Measurements from ENCODE around the gene NDFIP2.

GRCh38 chr13:79492918-79493594 is 12.1 kb downstream of the NDFIP2 start:
- TF ChIP-seq CTCF (IDR thresholded peaks at IDR 0.05) (no peak), POLR2AphosphoS5 (IDR thresholded peaks at IDR 0.05; ENCODE audit: low read depth, low read length) (no peak), TCF7L2 (IDR thresholded peaks at IDR 0.05; ENCODE audit: low read depth, low read length) (no peak)
- TF ChIP-seq, protein P1, sequence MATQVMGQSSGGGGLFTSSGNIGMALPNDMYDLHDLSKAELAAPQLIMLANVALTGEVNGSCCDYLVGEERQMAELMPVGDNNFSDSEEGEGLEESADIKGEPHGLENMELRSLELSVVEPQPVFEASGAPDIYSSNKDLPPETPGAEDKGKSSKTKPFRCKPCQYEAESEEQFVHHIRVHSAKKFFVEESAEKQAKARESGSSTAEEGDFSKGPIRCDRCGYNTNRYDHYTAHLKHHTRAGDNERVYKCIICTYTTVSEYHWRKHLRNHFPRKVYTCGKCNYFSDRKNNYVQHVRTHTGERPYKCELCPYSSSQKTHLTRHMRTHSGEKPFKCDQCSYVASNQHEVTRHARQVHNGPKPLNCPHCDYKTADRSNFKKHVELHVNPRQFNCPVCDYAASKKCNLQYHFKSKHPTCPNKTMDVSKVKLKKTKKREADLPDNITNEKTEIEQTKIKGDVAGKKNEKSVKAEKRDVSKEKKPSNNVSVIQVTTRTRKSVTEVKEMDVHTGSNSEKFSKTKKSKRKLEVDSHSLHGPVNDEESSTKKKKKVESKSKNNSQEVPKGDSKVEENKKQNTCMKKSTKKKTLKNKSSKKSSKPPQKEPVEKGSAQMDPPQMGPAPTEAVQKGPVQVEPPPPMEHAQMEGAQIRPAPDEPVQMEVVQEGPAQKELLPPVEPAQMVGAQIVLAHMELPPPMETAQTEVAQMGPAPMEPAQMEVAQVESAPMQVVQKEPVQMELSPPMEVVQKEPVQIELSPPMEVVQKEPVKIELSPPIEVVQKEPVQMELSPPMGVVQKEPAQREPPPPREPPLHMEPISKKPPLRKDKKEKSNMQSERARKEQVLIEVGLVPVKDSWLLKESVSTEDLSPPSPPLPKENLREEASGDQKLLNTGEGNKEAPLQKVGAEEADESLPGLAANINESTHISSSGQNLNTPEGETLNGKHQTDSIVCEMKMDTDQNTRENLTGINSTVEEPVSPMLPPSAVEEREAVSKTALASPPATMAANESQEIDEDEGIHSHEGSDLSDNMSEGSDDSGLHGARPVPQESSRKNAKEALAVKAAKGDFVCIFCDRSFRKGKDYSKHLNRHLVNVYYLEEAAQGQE (IDR thresholded peaks at IDR 0.05; ENCODE audit: insufficient read depth in 1 of 2, low read depth in 2 of 2, low read length in 1 of 2) = no peak

Measured in Panc1 (cell line).